ENCODE results near the gene CACNA1F.

The CACNA1F gene

DNA sequence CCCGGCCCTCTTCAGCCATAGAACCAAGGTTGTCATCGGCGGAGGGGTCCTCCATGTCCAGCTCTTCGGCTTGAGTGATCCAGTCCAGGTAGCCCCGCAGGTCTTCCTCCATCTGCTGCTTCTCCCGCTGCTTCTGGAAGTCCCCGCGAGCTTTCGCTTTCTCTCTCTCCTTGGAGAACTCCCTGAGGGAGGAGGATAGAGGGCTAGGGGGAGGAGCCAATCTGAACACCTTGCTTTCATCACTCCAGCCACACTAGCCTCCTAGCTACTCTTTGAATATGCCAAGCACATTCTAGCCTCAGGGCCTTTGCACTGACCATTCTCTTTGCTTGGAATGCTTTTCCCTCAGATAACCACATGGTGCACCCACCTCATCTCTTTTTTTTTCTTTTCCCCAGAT is 6.2 kb downstream of the CACNA1F start:
- DNase-seq, result peak; percentile 40

- DNase-seq, result no peak
These were observed 7.3 kb downstream of the CACNA1F start for GRCh38 chrX:49225858-49226257.

DNA sequence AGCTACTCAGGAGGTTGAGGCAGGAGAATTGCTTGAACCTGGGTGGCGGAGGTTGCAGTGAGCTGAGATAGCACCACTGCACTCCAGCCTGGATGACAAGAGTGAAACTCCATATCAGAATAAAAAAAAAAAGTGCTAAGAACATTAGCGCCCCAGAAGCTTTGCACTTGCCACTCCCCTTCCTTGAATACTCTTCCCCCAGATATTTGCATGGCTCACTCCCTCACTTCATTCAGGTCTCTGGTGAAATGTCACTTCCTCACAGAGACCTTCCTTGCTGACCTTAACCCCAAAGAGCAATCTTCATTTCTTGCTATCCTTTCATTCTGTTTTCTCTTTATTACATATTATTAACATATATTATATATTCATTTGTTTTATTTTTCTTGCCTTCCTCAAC is 11.3 kb downstream of the CACNA1F start:
- DNase-seq, result no peak

- no peak for DNase-seq
These were observed 13.0 kb downstream of the CACNA1F start for GRCh38 chrX:49220100-49220499.

GRCh38 chrX:49214996-49215526 is 18.1 kb downstream of the CACNA1F start:
- no peak for DNase-seq

- DNase-seq, result no peak
These were observed 18.7 kb downstream of the CACNA1F start for GRCh38 chrX:49214416-49214815.

GRCh38 chrX:49212861-49213260 is 20.3 kb downstream of the CACNA1F start:
- no peak for DNase-seq

GRCh38 chrX:49212209-49212608 is 20.9 kb downstream of the CACNA1F start:
- DNase-seq, result no peak

- no peak for DNase-seq
These were observed 22.1 kb downstream of the CACNA1F start for GRCh38 chrX:49211074-49211473.

DNA sequence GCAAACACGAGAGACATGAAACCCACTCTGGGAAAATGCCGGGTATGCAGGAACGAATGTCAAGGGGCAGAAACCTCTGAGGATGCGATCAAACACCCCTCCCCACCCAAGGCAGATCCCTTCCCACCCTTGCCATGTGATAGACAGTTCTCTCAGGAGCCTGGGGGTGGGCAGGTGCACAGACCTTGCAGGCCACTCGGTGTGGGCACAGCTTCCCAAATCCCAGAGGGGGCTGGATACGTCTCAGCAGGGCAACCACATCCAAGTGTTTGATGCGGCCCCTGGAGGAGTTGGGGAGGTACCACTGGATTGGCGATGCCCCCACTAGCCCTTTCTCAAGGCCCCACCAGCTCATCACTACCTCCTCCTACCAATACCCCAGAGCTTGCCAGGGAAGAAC is 22.7 kb downstream of the CACNA1F start:
- DNase-seq, result no peak

GRCh38 chrX:49209434-49210251 is 23.5 kb downstream of the CACNA1F start:
- DNase-seq, result no peak

DNA sequence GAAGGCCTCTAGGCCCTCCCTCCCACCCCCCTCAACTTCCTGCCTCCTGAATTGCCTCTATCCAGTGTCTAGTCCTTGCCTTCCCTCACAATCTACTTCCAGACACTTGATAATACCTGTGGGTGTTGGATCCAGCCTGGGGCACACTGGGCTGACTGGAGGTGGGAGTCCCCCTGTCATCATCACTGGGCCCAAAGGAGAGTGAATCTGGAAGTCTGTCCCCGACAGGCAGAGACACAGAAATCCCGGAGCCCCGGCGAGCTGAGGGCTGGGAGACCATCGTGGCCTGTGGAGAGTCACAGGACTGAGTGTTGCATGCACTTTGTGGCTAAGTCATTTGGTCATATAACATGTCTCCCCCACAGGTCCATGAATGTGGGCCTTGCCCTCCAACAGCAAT is 24.7 kb downstream of the CACNA1F start:
- DNase-seq, result no peak

GRCh38 chrX:49206543-49206942 is 26.6 kb downstream of the CACNA1F start:
- no peak for DNase-seq

- no peak for DNase-seq
These were observed 27.7 kb downstream of the CACNA1F start for GRCh38 chrX:49205443-49205842.

- DNase-seq, result no peak
These were observed 28.4 kb downstream of the CACNA1F start for GRCh38 chrX:49204709-49205108.

DNA sequence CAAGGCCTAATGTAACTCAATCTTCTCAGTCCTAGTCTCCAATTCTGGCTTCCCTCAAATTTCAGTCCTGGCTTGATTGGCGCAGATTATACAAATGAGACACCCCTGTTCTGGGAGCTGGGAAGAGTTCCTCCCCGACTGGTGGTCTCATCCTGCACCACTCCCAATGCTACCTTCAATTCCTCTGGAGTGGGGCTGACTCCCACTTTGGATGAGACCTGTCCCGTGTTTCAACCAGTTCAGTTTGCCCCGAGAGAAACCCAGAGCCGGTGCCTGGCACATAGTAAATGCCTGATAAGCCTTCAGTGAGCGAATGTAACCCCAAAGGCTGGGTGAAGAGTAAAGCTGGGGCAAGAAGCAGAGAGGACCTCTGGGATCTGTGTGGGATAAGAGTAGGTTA is 29.1 kb downstream of the CACNA1F start:
- no peak for DNase-seq

DNA sequence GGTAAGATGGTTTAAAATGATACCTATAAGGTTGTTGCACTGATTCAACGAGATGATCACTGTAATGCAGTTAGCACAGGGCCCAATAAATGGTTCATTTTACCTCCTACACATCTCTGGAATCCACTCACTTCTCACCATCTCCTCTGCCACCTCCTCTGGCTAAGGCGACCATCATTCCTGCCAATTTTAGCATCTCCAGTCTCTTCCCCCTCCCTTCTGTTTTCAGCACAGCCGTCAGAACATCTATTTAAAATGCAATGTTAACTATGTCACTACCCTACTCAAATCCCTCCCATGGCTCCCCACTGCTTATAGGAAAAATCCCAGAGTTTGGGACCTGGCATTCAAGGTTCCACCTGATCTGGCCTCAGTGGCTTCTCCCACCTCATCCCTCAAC is 29.6 kb downstream of the CACNA1F start:
- no peak for DNase-seq

DNA sequence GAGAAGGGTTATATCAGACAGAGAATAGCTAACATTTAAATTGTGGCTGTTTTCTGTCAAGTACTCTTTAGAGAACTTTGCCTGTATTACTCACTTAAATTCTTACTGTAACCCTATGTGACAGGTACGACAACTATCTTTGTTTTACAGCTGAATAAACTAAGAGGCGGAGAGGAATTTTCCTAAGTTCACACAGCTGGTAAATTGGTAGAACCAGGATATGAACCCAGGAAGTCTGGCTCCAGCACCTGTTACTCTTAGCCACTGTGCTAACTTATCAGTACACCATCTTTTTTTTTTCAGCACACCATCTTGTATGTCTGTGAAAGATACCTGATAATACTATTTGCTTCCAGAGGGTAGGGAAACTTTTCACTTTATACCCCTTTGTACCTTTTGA is 31.1 kb downstream of the CACNA1F start:
- DNase-seq, result no peak

DNA sequence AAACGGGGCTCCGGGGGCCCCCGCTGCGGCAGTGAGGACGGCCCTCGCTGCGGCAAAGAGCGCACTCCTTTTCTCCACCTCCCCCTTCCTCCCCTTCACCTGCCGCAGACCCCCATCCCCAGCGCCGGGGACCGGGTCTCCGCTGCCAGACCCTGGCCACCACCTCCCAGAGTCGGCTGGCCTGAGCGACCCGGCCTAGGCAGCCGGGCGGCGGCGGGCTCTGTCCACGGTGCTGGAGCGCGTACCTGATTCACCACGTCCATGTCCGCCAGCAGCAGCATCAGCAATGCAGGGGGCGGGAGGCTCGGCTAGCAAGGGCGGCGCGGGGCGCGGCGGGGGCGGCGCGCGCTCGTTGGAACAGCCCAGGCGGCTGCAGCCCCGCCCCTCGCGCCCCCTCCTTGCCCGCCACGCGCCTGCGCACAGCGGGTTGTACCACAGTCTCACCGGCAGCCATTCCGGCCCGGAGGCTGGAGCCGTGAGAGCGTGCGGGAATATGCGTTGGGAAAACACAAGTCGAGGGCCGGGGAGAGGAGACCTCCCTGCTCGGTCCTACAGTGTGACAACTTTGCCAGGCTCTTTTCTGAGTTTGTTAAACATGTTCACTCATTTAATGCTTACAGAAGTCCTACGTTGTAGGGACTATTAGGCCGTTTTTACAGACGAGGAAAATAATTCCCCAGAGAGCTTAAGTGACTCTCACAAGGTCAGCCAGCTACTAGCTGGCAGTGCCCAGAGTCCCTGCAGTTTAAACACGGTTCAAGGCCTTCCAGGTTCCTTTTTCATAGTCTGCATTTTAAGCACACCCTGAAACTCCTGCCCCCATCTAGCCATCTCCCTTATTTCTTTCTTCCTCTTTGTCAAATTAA is 33.0 kb downstream of the CACNA1F start, which contains the start of gene SYP:
Gene SYP, minus strand, starts transcription at position 288 of the 866 bp plus-strand sequence. Its CDS starts 7 bp downstream, at position 281.
- peak; percentile 68 for DNase-seq

DNA sequence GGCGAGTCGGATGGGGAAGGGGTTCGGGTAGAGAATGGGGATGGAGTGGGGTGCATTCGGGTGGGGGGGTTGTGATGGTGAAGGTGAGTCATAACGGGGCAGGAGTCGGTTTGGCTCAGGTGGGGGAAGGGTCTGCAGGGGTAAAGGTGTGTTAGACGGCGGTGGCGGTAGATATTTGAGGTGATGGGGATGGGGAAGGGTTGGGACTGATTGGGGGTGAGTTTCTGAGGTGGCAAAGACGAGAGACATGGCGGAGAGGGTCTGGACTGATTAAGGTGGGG is 33.9 kb downstream of the CACNA1F start:
- no peak for DNase-seq

- DNase-seq, result no peak
These were observed 34.4 kb downstream of the CACNA1F start for GRCh38 chrX:49198540-49199314.

DNA sequence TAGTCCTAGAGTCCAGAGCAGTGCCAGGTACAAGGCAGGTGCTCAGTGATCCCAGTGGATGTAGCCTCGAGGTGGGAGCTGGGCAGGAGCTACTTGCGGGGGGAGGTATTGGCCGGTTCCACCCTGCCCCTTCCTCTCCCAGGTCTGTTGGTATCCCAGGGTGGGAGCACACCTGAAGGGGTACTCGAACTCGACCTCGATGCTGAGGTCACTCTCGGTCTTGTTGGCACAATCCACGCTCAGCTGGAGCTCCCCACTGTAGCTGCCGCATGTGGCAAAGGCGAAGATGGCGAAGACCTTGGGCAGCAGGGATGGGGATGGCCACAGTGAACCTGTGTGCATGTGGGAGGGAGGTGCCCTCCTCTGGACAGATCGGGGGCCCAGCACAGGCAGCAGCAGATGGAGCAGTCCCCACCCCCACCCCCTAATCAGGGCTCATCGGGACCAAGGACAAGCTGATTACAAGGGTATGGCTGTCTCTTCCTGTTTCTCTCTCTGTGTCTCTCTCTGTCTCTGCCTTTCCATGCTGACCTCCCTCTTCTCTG is 35.5 kb downstream of the CACNA1F start:
- no peak for DNase-seq

DNA sequence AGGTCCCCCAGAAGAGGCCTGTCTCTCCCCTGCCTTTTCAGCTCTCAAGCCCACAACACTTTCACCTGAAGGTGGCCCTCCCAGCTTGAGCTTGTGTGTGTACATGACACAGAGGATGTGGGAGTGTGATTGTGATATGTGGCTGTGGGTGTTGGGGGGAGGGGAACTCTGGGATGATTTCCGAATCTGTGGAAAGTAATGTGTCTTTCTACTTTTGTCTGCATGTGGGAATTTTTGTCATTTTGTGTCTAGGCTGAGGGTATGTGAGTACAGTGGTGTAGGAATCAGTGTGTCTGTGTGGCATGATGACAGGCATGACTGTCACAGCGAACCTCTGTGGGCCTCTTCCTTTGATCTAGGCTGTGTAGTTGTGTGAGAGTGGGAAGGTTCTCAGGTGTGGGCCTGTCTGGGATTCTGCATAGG is 39.6 kb downstream of the CACNA1F start:
- DNase-seq, result no peak
